Measurements from ENCODE around the gene SETD2. TPM values are rescaled to one million over a fixed set of nuclear protein-coding genes. Genes with fewer than 3 reads are reported as not detected.
"Not testable (repeated sequence)": the region's sequence is repeated elsewhere in the genome, so short reads cannot be mapped to it uniquely, and the experiment has no call there.

The SETD2 gene
- total and polyA plus RNA-seq, 10 donors: 10.4 to 94.0 (median 63.8) TPM

DNA sequence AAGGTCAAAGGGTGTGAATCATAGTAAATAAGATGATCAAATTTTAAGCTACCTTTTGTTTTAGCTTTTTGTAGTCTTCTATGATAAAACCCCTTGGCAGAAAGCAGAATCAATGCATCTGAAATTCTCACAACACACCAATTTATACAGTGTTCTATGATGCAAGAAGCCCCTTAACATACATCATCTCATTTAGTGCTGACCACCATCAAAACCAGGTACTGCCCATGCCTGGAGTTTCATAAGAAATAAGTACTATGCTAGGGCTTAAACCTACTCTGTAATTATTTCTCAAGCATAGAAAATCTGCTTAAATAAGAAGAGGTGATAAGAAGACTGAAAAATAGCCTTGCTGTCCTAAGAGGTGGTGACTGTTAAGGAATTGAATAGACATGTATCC lies 116.8 kb downstream of the SETD2 start:
- no peak overlapping the region for H3K4me3 ChIP-seq
- no peaks in the 10 kb centered on the region for H3K27me3 ChIP-seq (replicated peaks in 1 of 7)
- H3K36me3 ChIP-seq: peaks cover 0 to 54% (median 39%) of the 10 kb centered on the region in 6 donors
- no peak for DNase-seq
- H3K4me1 ChIP-seq: peaks cover 0 to 29% (median 10%) of the 10 kb centered on the region in 6 donors
- TF ChIP-seq POLR2A (IDR thresholded peaks at IDR 0.05): no peak
- TF ChIP-seq, protein P1, sequence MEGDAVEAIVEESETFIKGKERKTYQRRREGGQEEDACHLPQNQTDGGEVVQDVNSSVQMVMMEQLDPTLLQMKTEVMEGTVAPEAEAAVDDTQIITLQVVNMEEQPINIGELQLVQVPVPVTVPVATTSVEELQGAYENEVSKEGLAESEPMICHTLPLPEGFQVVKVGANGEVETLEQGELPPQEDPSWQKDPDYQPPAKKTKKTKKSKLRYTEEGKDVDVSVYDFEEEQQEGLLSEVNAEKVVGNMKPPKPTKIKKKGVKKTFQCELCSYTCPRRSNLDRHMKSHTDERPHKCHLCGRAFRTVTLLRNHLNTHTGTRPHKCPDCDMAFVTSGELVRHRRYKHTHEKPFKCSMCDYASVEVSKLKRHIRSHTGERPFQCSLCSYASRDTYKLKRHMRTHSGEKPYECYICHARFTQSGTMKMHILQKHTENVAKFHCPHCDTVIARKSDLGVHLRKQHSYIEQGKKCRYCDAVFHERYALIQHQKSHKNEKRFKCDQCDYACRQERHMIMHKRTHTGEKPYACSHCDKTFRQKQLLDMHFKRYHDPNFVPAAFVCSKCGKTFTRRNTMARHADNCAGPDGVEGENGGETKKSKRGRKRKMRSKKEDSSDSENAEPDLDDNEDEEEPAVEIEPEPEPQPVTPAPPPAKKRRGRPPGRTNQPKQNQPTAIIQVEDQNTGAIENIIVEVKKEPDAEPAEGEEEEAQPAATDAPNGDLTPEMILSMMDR (IDR thresholded peaks at IDR 0.05 in 8 of 11, conservative IDR thresholded peaks at IDR 0.05 in 3 of 11): no peak
- H3K27ac ChIP-seq: peak overlapping the region in 1 of 8 donors; percentile 23
- no peaks in the 10 kb centered on the region for H3K9me3 ChIP-seq
- intact Hi-C loops (cut with DNase I; ENCODE audit: low total_unique reads): no loop called here

DNA sequence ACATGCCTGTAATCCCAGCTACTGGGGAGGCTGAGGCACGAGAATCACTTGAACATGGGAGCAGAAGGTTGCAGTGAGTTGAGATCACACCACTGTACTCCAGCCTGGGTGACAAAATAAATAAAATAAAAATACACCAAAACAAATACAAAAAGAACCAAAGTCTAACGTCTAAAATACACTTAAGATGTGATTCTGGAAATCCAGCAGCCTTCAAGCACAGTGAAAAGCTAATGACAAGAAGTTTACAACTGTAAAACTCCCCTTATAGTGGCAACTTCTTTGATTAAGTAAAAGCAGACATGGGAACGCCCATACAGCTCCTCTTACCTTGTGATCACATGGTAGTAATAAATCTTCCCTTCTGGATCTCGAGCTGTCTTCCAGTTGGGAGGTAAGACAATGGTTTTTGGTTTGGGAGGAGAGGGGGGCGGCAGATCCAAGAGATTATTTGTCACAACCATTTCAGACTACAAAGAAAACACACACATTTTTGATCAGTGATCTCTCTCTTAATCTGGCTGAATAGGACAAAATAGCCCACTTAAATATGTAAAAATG lies 121.6 kb downstream of the SETD2 start:
- DNase-seq: no peak
- intact Hi-C loops (cut with DNase I; ENCODE audit: low total_unique reads): no loop called here
- Histone ChIP-seq H3K27me3 (replicated peaks in 1 of 7) (no peaks in the 10 kb centered on the region), H3K36me3 (peaks cover 0 to 93% (median 69%) of the 10 kb centered on the region in 6 donors), H3K27ac (no peak overlapping the region), H3K4me3 (no peak overlapping the region), H3K9me3 (no peaks in the 10 kb centered on the region), H3K4me1 (peaks cover 0 to 26% (median 13%) of the 10 kb centered on the region in 6 donors)
- TF ChIP-seq POLR2AphosphoS5 (IDR thresholded peaks at IDR 0.05): no peak
- WGBS, 5 donors: 84 to 92% (median 89%) methylated on average over 5 of the region's 5 CpGs

DNA sequence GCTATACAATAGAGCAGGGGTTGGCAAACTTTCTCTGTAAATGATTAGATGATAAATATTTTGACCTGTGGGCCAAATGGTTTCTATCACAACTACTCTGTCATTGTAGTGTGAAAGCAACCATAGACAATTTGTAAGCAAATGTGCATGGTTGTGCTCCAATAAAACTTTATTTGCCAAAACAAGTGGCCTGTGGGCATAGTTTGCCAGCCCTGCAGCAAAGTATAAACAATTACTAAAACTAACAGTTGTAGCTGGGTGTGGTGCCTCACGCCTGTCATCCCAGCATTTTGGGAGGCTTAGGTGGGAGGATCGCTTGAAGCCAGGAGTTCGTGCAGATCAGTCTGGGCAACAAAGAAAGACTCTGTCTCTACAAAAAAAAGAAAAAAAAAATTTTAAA lies 122.8 kb downstream of the SETD2 start:
- Histone ChIP-seq H3K27ac (no peak overlapping the region), H3K4me1 (peaks cover 0 to 20% (median 9%) of the 10 kb centered on the region in 6 donors), H3K36me3 (peaks cover 0 to 100% (median 76%) of the 10 kb centered on the region in 6 donors), H3K27me3 (replicated peaks in 1 of 7) (no peaks in the 10 kb centered on the region), H3K9me3 (no peaks in the 10 kb centered on the region), H3K4me3 (no peak overlapping the region)
- 91 to 99% (median 96%) methylated on average over 3 of the region's 3 CpGs for WGBS, 5 donors
- intact Hi-C loops (cut with DNase I; ENCODE audit: low total_unique reads): no loop called here
- no peak for TF ChIP-seq POLR2AphosphoS5 (IDR thresholded peaks at IDR 0.05)
- TF ChIP-seq, protein P1 (IDR thresholded peaks at IDR 0.05 in 8 of 11, conservative IDR thresholded peaks at IDR 0.05 in 3 of 11): no peak
- no peak for TF ChIP-seq POLR2A (IDR thresholded peaks at IDR 0.05)
- DNase-seq: no peak

DNA sequence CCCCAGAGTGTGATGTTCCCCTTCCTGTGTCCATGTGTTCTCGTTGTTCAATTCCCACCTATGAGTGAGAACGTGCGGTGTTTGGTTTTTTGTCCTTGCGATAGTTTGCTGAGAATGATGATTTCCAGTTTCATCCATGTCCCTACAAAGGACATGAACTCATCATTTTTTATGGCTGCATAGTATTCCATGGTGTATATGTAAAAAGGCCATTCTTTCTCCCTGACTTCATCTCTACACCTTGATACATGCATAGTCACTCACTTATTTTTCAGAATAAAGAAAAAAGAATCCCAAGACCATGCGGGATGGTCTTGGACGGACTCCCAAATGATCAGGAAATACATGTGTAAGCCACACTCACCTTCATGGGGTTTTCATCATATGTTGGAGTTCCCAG lies 126.6 kb downstream of the SETD2 start:
- H3K4me3 ChIP-seq; DNase-seq; intact Hi-C loops (cut with DNase I; ENCODE audit: low total_unique reads); H3K9me3 ChIP-seq; H3K27me3 ChIP-seq (replicated peaks in 1 of 7): not testable (repeated sequence)
- peak overlapping the region in 3 of 8 donors; percentile 6 to 67 (median 64) for H3K27ac ChIP-seq
- peaks cover 0 to 100% (median 71%) of the 10 kb centered on the region in 6 donors for H3K36me3 ChIP-seq
- H3K4me1 ChIP-seq: peaks cover 0 to 20% (median 9%) of the 10 kb centered on the region in 6 donors
- 48 to 86% (median 71%) methylated on average over 2 to 6 of the region's 6 CpGs for WGBS, 5 donors

DNA sequence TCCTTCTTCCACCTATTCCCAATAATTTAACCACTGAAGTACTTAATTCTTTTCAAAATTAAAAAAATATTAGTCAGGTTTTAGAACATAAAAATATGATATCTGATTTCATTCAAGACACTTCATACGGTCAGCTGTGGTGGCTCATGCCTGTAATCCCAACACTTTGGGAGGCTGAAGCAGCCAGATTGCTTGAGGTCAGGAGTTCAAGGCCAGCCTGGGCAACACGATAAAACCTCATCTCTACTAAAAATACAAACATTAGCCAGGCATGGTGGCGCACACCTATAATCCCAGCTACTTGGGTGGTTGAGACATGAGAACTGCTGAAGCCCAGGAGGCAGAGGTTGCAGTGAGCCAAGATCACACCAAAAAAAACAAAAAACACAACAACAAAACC lies 127.8 kb downstream of the SETD2 start:
- WGBS, 5 donors: 61 to 86% (median 82%) methylated on average over 3 of the region's 3 CpGs
- no peak for DNase-seq
- no peak overlapping the region for H3K27ac ChIP-seq
- peaks cover 0 to 100% (median 60%) of the 10 kb centered on the region in 6 donors for H3K36me3 ChIP-seq
- H3K9me3 ChIP-seq: no peaks in the 10 kb centered on the region
- intact Hi-C loops (cut with DNase I; ENCODE audit: low total_unique reads): no loop called here
- H3K4me3 ChIP-seq: no peak overlapping the region
- TF ChIP-seq POLR2A (IDR thresholded peaks at IDR 0.05) (no peak), POLR2AphosphoS5 (IDR thresholded peaks at IDR 0.05) (no peak)
- TF ChIP-seq, protein P1 (IDR thresholded peaks at IDR 0.05 in 8 of 11, conservative IDR thresholded peaks at IDR 0.05 in 3 of 11): no peak
- no peaks in the 10 kb centered on the region for H3K27me3 ChIP-seq (replicated peaks in 1 of 7)
- H3K4me1 ChIP-seq: peaks cover 0 to 31% (median 13%) of the 10 kb centered on the region in 6 donors
